ENCODE measurements around the gene SLC24A4. TPM values are rescaled to one million over a fixed set of nuclear protein-coding genes. Genes with fewer than 3 reads are reported as not detected.

SLC24A4 gene
- total RNA-seq, 1 donor from 2014 or later: 1.1 TPM

- Mint-ChIP-seq H3K36me3 (ENCODE audit: low read depth, unreplicated experiment) (peaks cover 3% of the 10 kb centered on the region), H3K27me3 (ENCODE audit: unreplicated experiment) (no peaks in the 10 kb centered on the region), H3K9me3 (ENCODE audit: unreplicated experiment) (peaks cover 4% of the 10 kb centered on the region), H3K4me3 (ENCODE audit: unreplicated experiment) (no peak overlapping the region), H3K4me1 (ENCODE audit: unreplicated experiment) (no peaks in the 10 kb centered on the region), H3K27ac (ENCODE audit: unreplicated experiment) (no peak overlapping the region)
- DNase-seq (ENCODE audit: low spot score): no peak
- TF ChIP-seq CTCF (IDR thresholded peaks at IDR 0.05; ENCODE audit: unreplicated experiment): no peak
These were observed 113.3 kb downstream of the SLC24A4 start for GRCh38 chr14:92436115-92436776.

- TF ChIP-seq CTCF (IDR thresholded peaks at IDR 0.05; ENCODE audit: unreplicated experiment): no peak
- H3K4me3 Mint-ChIP-seq (ENCODE audit: unreplicated experiment): no peak overlapping the region
- peaks cover 4% of the 10 kb centered on the region for H3K27me3 Mint-ChIP-seq (ENCODE audit: unreplicated experiment)
- no peak for DNase-seq (ENCODE audit: low spot score)
- peaks cover 3% of the 10 kb centered on the region for H3K36me3 Mint-ChIP-seq (ENCODE audit: low read depth, unreplicated experiment)
- peaks cover 4% of the 10 kb centered on the region for H3K9me3 Mint-ChIP-seq (ENCODE audit: unreplicated experiment)
- no peaks in the 10 kb centered on the region for H3K4me1 Mint-ChIP-seq (ENCODE audit: unreplicated experiment)
- no peak overlapping the region for H3K27ac Mint-ChIP-seq (ENCODE audit: unreplicated experiment)
These were observed 114.3 kb downstream of the SLC24A4 start for GRCh38 chr14:92437309-92437708.

GRCh38 chr14:92437729-92438285, 114.8 kb downstream of the SLC24A4 start:
- Mint-ChIP-seq H3K27me3 (ENCODE audit: unreplicated experiment) (peaks cover 4% of the 10 kb centered on the region), H3K9me3 (ENCODE audit: unreplicated experiment) (peaks cover 4% of the 10 kb centered on the region), H3K4me1 (ENCODE audit: unreplicated experiment) (no peaks in the 10 kb centered on the region), H3K36me3 (ENCODE audit: low read depth, unreplicated experiment) (peaks cover 3% of the 10 kb centered on the region), H3K27ac (ENCODE audit: unreplicated experiment) (no peak overlapping the region), H3K4me3 (ENCODE audit: unreplicated experiment) (no peak overlapping the region)
- no peak for TF ChIP-seq CTCF (IDR thresholded peaks at IDR 0.05; ENCODE audit: unreplicated experiment)
- DNase-seq (ENCODE audit: low spot score): no peak

- Mint-ChIP-seq H3K4me3 (ENCODE audit: unreplicated experiment) (no peak overlapping the region), H3K9me3 (ENCODE audit: unreplicated experiment) (no peaks in the 10 kb centered on the region), H3K4me1 (ENCODE audit: unreplicated experiment) (no peaks in the 10 kb centered on the region), H3K27ac (ENCODE audit: unreplicated experiment) (no peak overlapping the region), H3K36me3 (ENCODE audit: low read depth, unreplicated experiment) (peaks cover 3% of the 10 kb centered on the region), H3K27me3 (ENCODE audit: unreplicated experiment) (peaks cover 5% of the 10 kb centered on the region)
- TF ChIP-seq CTCF (IDR thresholded peaks at IDR 0.05; ENCODE audit: unreplicated experiment): no peak
- no peak for DNase-seq (ENCODE audit: low spot score)
These were observed 116.8 kb downstream of the SLC24A4 start for GRCh38 chr14:92439537-92440344.

Measured in endothelial cell (in vitro differentiated cells).